ENCODE results near the gene LMAN1. TPM values are rescaled to one million over a fixed set of nuclear protein-coding genes. Genes with fewer than 3 reads are reported as not detected.

The LMAN1 gene
- total and polyA plus RNA-seq, 7 donors = 4.8 to 65.2 (median 47.1) TPM

GRCh38 chr18:59385191-59385590 lies 26.1 kb upstream of the LMAN1 start:
- intact Hi-C loops (cut with DNase I) = no loop called here
- Histone ChIP-seq H3K4me1 (no peaks in the 10 kb centered on the region), H3K27ac (no peak overlapping the region), H3K27me3 (no peaks in the 10 kb centered on the region), H3K9me3 (no peaks in the 10 kb centered on the region), H3K4me3 (no peak overlapping the region), H3K36me3 (no peaks in the 10 kb centered on the region)
- DNase-seq = no peak
- TF ChIP-seq EP300 (IDR thresholded peaks at IDR 0.05) (no peak), CTCF (IDR thresholded peaks at IDR 0.05) (no peak), POLR2AphosphoS5 (IDR thresholded peaks at IDR 0.05) (no peak), POLR2A (IDR thresholded peaks at IDR 0.05) (no peak)
- WGBS, 2 donors = 73 to 86% methylated on average over 4 of the region's 4 CpGs

GRCh38 chr18:59383851-59384250 lies 24.8 kb upstream of the LMAN1 start:
- no peak for DNase-seq
- Histone ChIP-seq H3K9me3 (no peaks in the 10 kb centered on the region), H3K27me3 (no peaks in the 10 kb centered on the region), H3K27ac (no peak overlapping the region), H3K36me3 (no peaks in the 10 kb centered on the region), H3K4me3 (no peak overlapping the region), H3K4me1 (no peaks in the 10 kb centered on the region)
- intact Hi-C loops (cut with DNase I) = no loop called here
- 53 to 68% methylated on average over 6 of the region's 6 CpGs for WGBS, 2 donors
- TF ChIP-seq EP300 (IDR thresholded peaks at IDR 0.05) (no peak), POLR2A (IDR thresholded peaks at IDR 0.05) (no peak), CTCF (IDR thresholded peaks at IDR 0.05) (no peak), POLR2AphosphoS5 (IDR thresholded peaks at IDR 0.05) (no peak)

GRCh38 chr18:59382383-59382782 lies 23.3 kb upstream of the LMAN1 start:
- 83 to 88% methylated on average over 7 of the region's 7 CpGs for WGBS, 2 donors
- intact Hi-C loops (cut with DNase I) = no loop called here
- TF ChIP-seq POLR2AphosphoS5 (IDR thresholded peaks at IDR 0.05) = no peak
- TF ChIP-seq EP300 (IDR thresholded peaks at IDR 0.05) = no peak
- no peak for TF ChIP-seq CTCF (IDR thresholded peaks at IDR 0.05)
- TF ChIP-seq POLR2A (IDR thresholded peaks at IDR 0.05) = no peak

GRCh38 chr18:59381949-59382348 lies 22.9 kb upstream of the LMAN1 start:
- Histone ChIP-seq H3K9me3 (no peaks in the 10 kb centered on the region), H3K27ac (no peak overlapping the region), H3K36me3 (no peaks in the 10 kb centered on the region), H3K4me1 (no peaks in the 10 kb centered on the region), H3K27me3 (no peaks in the 10 kb centered on the region), H3K4me3 (no peak overlapping the region)
- WGBS, 2 donors = 70 to 85% methylated on average over 6 of the region's 6 CpGs
- TF ChIP-seq POLR2AphosphoS5 (IDR thresholded peaks at IDR 0.05) (no peak), CTCF (IDR thresholded peaks at IDR 0.05) (no peak), EP300 (IDR thresholded peaks at IDR 0.05) (no peak), POLR2A (IDR thresholded peaks at IDR 0.05) (no peak)
- DNase-seq = no peak
- intact Hi-C loops (cut with DNase I) = no loop called here

More at GRCh38 chr18:59382383-59382782, 23.3 kb upstream of the LMAN1 start:
- no peak for DNase-seq
- no peak overlapping the region for H3K4me3 ChIP-seq
- no peaks in the 10 kb centered on the region for H3K36me3 ChIP-seq
- H3K27ac ChIP-seq = no peak overlapping the region
- no peaks in the 10 kb centered on the region for H3K9me3 ChIP-seq
- no peaks in the 10 kb centered on the region for H3K4me1 ChIP-seq
- H3K27me3 ChIP-seq = no peaks in the 10 kb centered on the region

GRCh38 chr18:59380706-59381105 lies 21.6 kb upstream of the LMAN1 start:
- no peaks in the 10 kb centered on the region for H3K27me3 ChIP-seq
- intact Hi-C loops (cut with DNase I) = no loop called here
- H3K4me3 ChIP-seq = no peak overlapping the region
- no peaks in the 10 kb centered on the region for H3K36me3 ChIP-seq
- 81 to 84% methylated on average over 5 of the region's 5 CpGs for WGBS, 2 donors
- no peak overlapping the region for H3K27ac ChIP-seq
- no peak for TF ChIP-seq EP300 (IDR thresholded peaks at IDR 0.05)
- no peak for TF ChIP-seq POLR2AphosphoS5 (IDR thresholded peaks at IDR 0.05)
- no peak for TF ChIP-seq POLR2A (IDR thresholded peaks at IDR 0.05)
- no peak for TF ChIP-seq CTCF (IDR thresholded peaks at IDR 0.05)
- H3K4me1 ChIP-seq = no peaks in the 10 kb centered on the region
- DNase-seq = no peak
- H3K9me3 ChIP-seq = no peaks in the 10 kb centered on the region
